HEK293 (cell line): ENCODE measurements around the gene PROCA1.

ENCODE experiments used
- CTCF ChIP-seq: fragments of 450-650 bp; formaldehyde crosslinking; IDR thresholded peaks from 2 replicates; pipeline ENCODE4 v1.5.1; 2016; ENCODE audit warnings: missing biosample characterization, missing genetic modification characterization
- ZNF121 ChIP-seq: fragments of 450-650 bp; formaldehyde crosslinking; IDR thresholded peaks from 2 replicates; pipeline ENCODE4 v1.5.1; 2016; ENCODE audit warnings: missing biosample characterization, missing genetic modification characterization
- ZNF175 ChIP-seq: fragments of 450-650 bp; formaldehyde crosslinking; IDR thresholded peaks from 2 replicates; pipeline ENCODE4 v1.5.1; 2016; ENCODE audit warnings: missing biosample characterization, missing genetic modification characterization
- ZNF19 ChIP-seq: fragments of 450-650 bp; formaldehyde crosslinking; IDR thresholded peaks from 2 replicates; pipeline ENCODE4; 2016; ENCODE audit warnings: missing biosample characterization, missing genetic modification characterization, low read depth
- ZNF311 ChIP-seq: fragments of 450-650 bp; formaldehyde crosslinking; IDR thresholded peaks from 2 replicates; pipeline ENCODE4 v1.5.1; 2017; ENCODE audit warnings: missing biosample characterization, missing genetic modification characterization, borderline replicate concordance
- ZNF560 ChIP-seq: fragments of 450-650 bp; formaldehyde crosslinking; IDR thresholded peaks from 2 replicates; pipeline ENCODE4 v1.5.1; 2017; ENCODE audit warnings: missing biosample characterization, missing genetic modification characterization, borderline replicate concordance

DNA sequence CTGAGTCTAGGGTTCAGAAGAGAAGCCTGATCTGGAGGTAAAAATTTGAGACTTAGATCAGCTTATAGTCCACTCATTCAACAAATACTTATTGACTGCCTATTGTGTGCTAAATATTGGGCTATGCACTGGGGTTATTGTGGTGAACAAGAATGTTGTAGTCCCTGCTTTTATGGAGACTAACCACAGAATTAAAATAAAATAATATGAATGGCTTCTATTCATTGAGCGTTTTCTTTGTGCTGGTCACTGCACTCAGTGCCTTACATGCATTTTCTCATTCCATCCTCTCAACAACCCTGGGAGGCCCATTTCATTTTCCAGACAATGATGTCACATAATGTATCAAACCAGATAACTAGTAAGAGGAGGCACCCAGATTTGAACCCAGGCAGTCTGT, 21.7 kb upstream of the PROCA1 start:
- TF ChIP-seq ZNF121: no peak
- TF ChIP-seq CTCF (tag by site-specific recombination): no peak
- no peak for TF ChIP-seq ZNF19 (tag by site-specific recombination)
- no peak for TF ChIP-seq ZNF311 (tag by site-specific recombination)
- TF ChIP-seq ZNF560 (tag by site-specific recombination): no peak
- no peak for TF ChIP-seq ZNF175 (tag by site-specific recombination)
